Measurements from ENCODE around the gene PPP1R12C.
"Not testable (repeated sequence)": the region's sequence is repeated elsewhere in the genome, so short reads cannot be mapped to it uniquely, and the experiment has no call there.

PPP1R12C gene

DNA sequence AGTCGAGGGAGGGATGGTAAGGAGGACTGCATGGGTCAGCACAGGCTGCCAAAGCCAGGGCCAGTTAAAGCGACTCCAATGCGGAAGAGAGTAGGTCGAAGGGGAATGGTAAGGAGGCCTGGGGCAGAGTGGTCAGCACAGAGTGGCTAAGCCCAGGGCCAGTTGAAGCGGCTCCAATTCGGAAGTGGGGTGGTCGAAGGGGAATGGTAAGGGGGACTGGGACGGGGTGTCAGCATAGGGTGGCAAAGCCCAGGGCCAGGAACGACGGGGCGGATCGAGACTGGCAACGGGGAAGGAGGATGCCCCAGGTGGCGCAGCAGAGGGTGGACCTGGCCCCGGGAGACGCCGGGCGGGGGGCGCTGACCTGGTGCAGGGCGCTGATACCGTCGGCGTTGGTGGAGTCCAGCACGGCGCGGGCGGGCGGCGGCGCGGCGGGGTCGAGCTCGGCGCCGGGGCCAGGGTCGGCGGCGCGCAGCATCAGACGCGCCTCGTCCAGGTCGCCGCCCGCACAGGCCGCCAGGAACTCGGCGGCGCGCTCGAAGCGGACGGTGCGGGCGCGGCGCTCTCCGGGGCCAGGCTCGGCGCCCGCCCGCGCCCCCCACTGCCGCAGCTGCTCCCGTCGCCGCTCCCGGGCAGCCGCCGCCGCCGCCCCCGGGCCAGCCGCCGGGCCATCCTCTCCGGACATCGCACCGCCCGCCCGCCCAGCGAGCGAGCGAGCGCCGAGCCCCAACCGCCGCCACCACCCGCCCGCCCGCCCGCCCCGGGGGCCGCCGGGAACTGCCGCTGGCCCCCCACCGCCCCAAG is at the start of gene PPP1R12C:
PPP1R12C (minus strand) TSS at position 779 of the 804 bp plus-strand sequence; CDS start at position 685, 94 bp downstream.
- DNase-seq = peak; percentile 17

DNA sequence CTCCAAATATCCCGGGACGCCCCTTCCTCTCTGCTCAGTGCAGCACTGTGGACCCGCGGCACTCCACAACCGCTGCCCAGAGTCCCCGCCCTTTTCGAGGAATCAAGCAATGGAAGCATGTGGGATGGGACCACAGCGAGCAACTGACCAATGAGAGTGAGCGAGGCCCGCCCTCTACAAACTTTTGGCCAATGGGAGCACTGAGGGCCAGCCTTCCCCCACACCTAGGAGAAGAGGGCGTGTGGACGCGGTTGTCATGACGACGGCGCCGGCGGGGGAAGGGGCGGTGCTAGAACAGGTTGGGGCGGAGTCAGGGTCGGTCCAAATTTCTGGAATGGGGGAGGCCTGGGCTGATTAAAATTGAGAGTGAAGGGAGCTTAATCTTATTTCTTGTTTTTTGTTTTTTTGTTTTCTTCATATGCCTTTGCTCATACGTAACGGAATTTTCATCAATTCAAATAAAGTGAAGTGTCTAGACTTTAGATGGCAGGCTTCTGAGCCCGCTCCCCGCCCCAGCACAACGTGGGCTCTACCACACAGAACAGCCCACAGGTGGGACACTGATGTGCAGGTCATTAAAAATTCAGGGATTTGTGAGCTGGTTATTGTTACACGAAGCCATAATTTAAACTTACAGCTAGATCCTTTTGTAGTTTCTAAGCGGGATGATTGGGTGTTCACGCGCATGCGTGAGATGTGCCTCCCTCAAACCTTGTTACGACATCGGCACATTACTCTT is 49.3 kb upstream of the PPP1R12C start, which contains the start of gene DNAAF3:
DNAAF3 (minus strand) TSS at position 84 of the 739 bp plus-strand sequence. CDS start 200 bp downstream, outside the sequence.
- DNase-seq = peak; percentile 98

GRCh38 chr19:55165952-55166529 is 48.6 kb upstream of the PPP1R12C start:
- DNase-seq = peak; percentile 94

DNA sequence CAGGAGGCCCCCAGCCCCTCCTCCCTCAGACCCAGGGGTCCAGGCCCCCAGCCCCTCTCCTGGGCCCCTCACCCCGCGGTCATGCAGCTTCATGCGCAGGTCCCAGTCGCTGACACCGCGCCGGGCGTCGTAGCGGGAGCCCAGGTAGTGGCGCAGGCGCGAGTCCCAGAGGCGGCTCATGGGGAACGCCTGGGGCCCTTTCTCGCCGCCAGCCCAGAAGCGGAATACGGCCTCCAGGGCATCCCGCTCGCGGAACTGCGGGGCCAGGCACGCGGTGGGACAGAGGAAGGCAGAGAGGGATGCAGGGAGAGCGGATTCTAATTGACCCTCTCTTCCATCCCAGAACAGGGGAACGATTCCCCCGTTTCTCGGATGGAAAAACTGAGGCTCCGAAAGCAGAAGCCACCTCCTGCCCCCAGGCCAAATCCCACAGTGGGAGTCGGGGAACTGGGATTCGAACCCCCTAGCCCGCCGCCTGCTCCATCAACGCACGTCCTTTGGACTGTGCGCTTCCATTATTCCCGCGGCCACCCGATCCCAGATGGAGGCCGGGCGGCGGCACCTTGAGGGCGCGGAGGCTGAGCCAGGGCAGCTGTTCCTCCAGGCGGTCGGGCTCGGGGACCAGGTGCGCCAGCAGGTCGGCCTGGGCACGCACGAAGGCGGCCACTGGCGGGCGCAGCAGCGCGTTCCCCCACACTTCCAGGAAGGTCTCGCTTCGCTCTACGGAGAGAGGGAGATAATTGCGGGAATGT is 44.3 kb upstream of the PPP1R12C start:
- DNase-seq = no peak

DNA sequence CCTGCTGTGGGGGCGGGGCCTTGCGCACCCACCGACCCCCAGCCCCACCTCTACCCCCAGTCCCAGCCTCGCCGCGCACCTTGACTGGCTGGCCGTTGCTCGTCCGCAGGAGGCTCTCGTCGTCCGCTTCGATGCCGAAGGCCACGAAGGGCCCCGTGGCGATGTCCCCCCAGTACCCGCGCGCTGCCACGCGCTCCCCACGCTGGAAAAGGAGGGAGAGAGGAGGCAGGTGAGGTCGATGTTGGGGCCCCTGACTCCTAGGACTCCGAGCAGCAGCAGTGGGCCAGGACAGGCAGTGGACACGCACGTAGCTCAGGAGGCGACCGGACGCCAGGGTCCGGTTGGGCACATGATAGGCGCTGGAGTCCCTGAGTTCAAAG is 43.5 kb upstream of the PPP1R12C start:
- no peak for DNase-seq

DNA sequence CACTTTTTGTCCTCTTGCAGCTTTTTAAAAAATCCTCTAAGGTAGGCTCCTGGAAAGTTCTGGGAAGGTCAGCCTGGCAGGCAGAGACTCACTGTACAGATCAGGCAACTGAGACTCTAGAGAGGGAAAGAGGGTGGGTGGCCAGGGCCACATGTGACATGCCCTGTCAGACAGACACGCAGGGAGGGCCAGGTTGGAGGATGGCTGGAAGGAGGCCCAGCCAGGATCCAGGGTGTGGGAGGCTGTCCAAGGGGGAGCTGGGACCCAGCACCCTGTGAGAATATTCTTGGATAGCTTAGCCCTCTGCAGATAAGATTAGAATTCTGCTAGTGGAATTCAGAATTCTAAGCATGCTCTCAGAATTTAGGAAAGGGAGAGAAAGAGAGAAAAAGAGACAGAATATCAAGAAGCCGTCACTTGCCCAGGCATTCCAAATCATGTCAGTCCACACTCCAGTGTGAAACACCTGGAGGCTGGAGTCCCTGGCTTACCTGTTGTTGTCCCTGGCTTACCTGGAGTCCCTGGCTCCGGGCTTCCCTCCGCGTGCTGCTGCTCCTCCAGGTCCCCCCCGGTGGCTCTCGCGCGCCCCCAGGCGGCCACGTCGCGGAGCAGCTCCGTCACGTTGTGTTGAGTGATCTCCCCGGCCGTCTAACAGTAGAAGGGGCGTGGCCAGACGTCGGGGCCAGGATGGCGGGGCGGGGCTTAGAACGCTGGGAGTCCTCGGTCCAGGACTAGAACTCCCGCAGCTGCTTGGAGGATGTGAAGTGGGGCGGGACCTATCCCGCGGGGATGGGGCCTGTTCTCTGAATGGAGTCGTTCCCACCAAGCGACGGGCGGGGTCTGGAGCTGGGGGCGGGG is 42.9 kb upstream of the PPP1R12C start:
- peak; percentile 97 for DNase-seq

GRCh38 chr19:55158848-55159749 is 41.7 kb upstream of the PPP1R12C start:
- DNase-seq = peak; percentile 94

- no peak for DNase-seq
These were observed 41.0 kb upstream of the PPP1R12C start for GRCh38 chr19:55158423-55158822.

GRCh38 chr19:55157064-55157908 is 39.8 kb upstream of the PPP1R12C start, which contains the start of gene TNNI3:
TNNI3 (minus strand) TSS chr19:55157732; CDS start chr19:55157589, 143 bp downstream.
- no peak for DNase-seq

- DNase-seq = peak; percentile 36
These were observed 39.0 kb upstream of the PPP1R12C start for GRCh38 chr19:55156202-55157063.

- DNase-seq = not testable (repeated sequence)
These were observed 38.3 kb upstream of the PPP1R12C start for GRCh38 chr19:55155784-55156183.

GRCh38 chr19:55153652-55154264 is 36.3 kb upstream of the PPP1R12C start:
- no peak for DNase-seq

GRCh38 chr19:55152017-55152416 is 34.6 kb upstream of the PPP1R12C start:
- no peak for DNase-seq

DNA sequence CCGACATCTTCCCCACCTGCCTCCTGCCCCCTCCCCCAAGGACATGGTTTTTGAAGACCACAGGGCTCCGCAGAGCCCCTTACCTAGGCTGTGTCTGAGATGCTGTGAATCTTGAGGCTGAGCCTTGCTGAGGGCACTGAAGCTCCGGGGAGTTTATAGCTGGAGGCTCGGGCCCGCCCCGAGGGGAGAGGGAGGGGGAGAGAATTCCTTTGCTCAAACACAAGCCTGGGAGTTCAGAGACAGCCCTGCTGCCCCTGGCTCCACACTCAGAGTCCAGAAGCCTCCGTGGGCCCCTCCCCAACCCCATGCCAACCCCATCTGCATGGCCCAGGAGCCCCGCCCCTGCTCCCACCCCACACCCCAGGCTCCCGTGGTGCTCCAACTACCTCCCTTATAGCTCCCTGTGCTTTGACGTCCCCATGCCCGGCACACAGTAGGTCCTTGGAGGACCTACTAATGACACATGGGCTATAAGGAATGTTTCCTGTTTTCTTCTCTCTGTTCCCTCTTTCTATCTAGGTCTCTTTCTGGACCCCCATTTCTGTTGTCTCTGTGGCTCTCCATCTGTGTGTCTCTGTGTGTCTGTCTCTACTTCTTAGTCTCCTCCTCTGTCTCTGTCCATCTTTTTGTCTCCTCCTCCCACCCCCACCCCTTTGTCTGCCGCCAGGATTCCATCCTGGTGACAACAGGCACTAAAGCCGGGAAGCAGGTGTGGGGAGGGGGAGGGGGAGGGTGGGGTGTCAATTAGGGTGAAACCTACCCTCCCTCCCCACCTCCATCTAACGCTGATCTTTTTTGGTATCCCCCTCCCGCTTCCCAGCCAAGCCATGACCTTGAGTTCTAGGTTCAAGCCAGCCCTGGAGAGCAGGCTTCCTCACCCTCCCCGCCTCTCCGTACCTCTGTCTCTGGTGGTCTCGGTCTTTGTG is 31.9 kb upstream of the PPP1R12C start, which contains the start of gene TNNT1:
TNNT1 (minus strand) TSS at position 129 of the 926 bp plus-strand sequence. CDS start 2,049 bp downstream, outside the sequence.
- DNase-seq = no peak

DNA sequence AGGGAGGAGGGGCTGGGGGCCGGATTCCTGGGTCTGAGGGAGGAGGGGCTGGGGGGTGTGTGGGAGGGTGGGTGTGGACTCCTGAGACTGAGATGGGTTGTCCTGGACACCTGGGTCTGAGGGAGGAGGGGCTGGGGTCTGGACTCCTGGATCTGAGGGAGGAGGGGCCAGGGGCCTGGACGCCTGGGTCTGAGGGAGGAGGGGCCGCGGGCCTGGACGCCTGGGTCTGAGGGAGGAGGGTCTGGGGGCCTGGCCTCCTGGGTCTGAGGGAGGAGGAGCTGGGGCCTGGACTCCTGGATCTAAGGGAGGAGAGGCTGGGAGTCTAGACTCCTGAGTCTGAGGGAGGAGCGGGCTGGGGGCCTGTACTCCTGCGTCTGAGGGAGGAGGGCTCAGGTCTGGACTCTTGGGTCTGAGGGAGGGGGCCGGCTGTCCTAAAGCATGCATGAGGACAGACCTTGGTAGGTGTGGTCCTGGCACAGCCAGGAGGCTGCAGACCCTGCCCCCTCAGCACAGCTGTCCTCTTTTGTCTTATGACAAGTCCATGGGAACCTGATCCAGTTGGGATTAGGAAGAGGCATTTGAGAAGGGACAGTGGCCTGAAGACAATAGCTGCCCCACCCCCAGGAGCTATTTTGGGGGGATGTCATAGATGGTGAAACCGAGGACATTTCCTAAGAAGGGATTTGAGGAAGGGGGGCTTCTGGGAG is 30.3 kb upstream of the PPP1R12C start:
- DNase-seq = no peak

DNA sequence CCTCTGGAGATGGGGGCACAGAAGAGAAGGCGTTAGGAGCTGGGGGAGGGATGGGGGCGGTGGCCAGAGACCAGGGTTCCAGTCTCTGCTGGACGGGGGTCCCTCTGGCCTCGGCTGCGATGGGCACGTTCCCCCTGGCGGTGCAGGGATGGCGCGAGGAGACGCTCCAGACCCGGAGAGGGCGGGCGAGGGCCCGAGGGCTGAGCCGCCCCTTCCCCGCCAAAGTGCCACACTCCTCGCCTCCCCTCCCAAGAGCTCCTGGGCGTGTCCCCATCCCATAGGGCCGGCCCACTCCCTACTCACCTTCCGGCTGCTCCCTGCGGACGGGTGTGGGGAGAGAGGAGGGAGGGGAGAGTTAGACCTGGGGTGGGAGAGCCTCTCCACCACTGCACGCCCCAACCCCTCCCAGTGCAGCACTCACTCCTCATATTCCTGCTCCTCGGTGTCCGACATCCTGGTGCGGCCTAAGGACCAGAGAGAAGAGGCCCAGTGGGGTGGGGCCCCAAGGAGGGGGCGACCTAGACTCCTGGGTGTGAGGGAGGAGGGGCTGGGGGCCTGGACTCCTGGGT is 29.4 kb upstream of the PPP1R12C start:
- DNase-seq = no peak
